Loucy (cell line): ENCODE results near the gene LRRC10.

Experiments
- H2AFZ ChIP-seq: fragments of 200-600 bp; sonication (generic); 2 replicates; pipeline ENCODE4 v1.6.0; 2016; ENCODE audit warnings: antibody characterized with exemption, mild to moderate bottlenecking, low read length, moderate library complexity
- H3F3A ChIP-seq: fragments of 200-600 bp; 2 replicates; pipeline ENCODE4 v1.6.0; 2016; ENCODE audit warnings: antibody characterized with exemption, low read depth, mild to moderate bottlenecking
- H3K27me3 ChIP-seq: fragments of 200-600 bp; sonication (generic); 2 replicates; pipeline ENCODE4 v1.6.1; 2014; ENCODE audit warnings: low read length, mild to moderate bottlenecking; ENCODE audit not compliant: insufficient read depth, poor library complexity, severe bottlenecking
- H3K36me3 ChIP-seq: fragments of 200-600 bp; sonication (generic); 2 replicates; pipeline ENCODE4 v1.6.1; 2016; ENCODE audit warnings: low read length; ENCODE audit not compliant: insufficient read depth
- H3K4me1 ChIP-seq: fragments of 200-600 bp; sonication (generic); 2 replicates; pipeline ENCODE4 v1.5.1; 2014; ENCODE audit warnings: low read length, mild to moderate bottlenecking; ENCODE audit not compliant: insufficient read depth, poor library complexity, severe bottlenecking
- H3K4me2 ChIP-seq: fragments of 200-600 bp; sonication (generic); 2 replicates; pipeline ENCODE4 v1.6.0; 2014; ENCODE audit warnings: antibody characterized with exemption, low read length, low read depth, mild to moderate bottlenecking; ENCODE audit not compliant: poor library complexity, severe bottlenecking
- H3K4me3 ChIP-seq: fragments of 200-600 bp; sonication (generic); 2 replicates; pipeline ENCODE4 v1.5.1; 2014; ENCODE audit warnings: low read length, mild to moderate bottlenecking, mixed read lengths; ENCODE audit not compliant: poor library complexity, severe bottlenecking
- H3K79me2 ChIP-seq: fragments of 200-600 bp; sonication (generic); 2 replicates; pipeline ENCODE4 v1.6.1; 2014; ENCODE audit warnings: low read length; ENCODE audit not compliant: insufficient read depth
- H3K9ac ChIP-seq: fragments of 200-600 bp; sonication (generic); 2 replicates; pipeline ENCODE4 v1.6.0; 2014; ENCODE audit warnings: mild to moderate bottlenecking, low read depth, low read length, moderate library complexity; ENCODE audit not compliant: poor library complexity, severe bottlenecking
- H3K9me2 ChIP-seq: fragments of 200-600 bp; sonication (generic); replicated peaks from 2 replicates; pipeline ENCODE4 v1.6.1; 2016; ENCODE audit warnings: low read depth, low read length, mixed read lengths
- H3K9me3 ChIP-seq: fragments of 200-600 bp; sonication (generic); 2 replicates; pipeline ENCODE4 v1.6.1; 2014; ENCODE audit warnings: mild to moderate bottlenecking, antibody characterized with exemption, low read length, low read depth; ENCODE audit not compliant: insufficient read depth
- H4K20me1 ChIP-seq: fragments of 200-600 bp; sonication (generic); 2 replicates; pipeline ENCODE4 v1.6.0; 2014; ENCODE audit warnings: antibody characterized with exemption, low read length, mild to moderate bottlenecking; ENCODE audit not compliant: insufficient read depth, poor library complexity, severe bottlenecking
- CTCF ChIP-seq: fragments of 200-600 bp; sonication (generic); conservative IDR thresholded peaks from 2 replicates; pipeline ENCODE4 v1.5.1; 2014; ENCODE audit warnings: mild to moderate bottlenecking, antibody characterized with exemption, low read length
- EZH2phosphoT487 ChIP-seq: fragments of 200-600 bp; IDR thresholded peaks from 2 replicates; pipeline ENCODE4 v1.6.1; 2018; ENCODE audit warnings: antibody characterized with exemption, mild to moderate bottlenecking, moderate library complexity, borderline replicate concordance

LRRC10 gene

GRCh38 chr12:69620077-69620476 lies 9.4 kb upstream of the LRRC10 start:
- no peaks in the 10 kb centered on the region for H3K9me3 ChIP-seq
- no peaks in the 10 kb centered on the region for H3K27me3 ChIP-seq
- no peak for TF ChIP-seq CTCF
- TF ChIP-seq EZH2phosphoT487 = no peak
- no peak overlapping the region for H3K9ac ChIP-seq
- H2AFZ ChIP-seq = no peak overlapping the region
- H3K79me2 ChIP-seq = no peaks in the 10 kb centered on the region
- no peaks in the 10 kb centered on the region for H3K9me2 ChIP-seq
- no peak overlapping the region for H3K4me3 ChIP-seq
- H3K4me1 ChIP-seq = no peaks in the 10 kb centered on the region
- H3K36me3 ChIP-seq = no peaks in the 10 kb centered on the region
- H4K20me1 ChIP-seq = no peaks in the 10 kb centered on the region
- no peaks in the 10 kb centered on the region for H3F3A ChIP-seq
- H3K4me2 ChIP-seq = no peak overlapping the region

DNA sequence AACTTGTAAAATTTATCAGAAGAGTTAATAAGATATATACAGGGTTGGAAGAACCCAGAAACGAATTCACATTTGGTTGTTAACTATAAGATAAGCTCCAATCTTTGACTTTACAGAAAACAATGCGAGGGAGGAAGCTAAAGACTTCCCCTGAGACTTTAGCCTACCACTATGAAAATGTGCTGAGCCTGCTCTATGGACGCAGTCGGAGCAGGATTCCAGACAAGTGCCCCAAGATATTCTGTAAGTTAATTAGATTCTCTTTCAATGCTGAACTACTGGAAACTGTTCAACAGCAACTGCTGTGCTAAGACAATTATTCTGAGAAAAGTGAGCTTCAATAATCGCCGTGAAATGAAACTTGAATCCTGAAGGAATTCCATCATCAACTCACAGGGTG lies 8.3 kb upstream of the LRRC10 start:
- Histone ChIP-seq H3F3A (no peaks in the 10 kb centered on the region), H3K27me3 (no peaks in the 10 kb centered on the region), H3K4me3 (no peak overlapping the region), H3K9me3 (no peaks in the 10 kb centered on the region), H3K79me2 (no peaks in the 10 kb centered on the region), H3K4me2 (no peak overlapping the region), H3K9ac (no peak overlapping the region), H3K4me1 (no peaks in the 10 kb centered on the region), H3K9me2 (no peaks in the 10 kb centered on the region), H4K20me1 (no peaks in the 10 kb centered on the region), H3K36me3 (no peaks in the 10 kb centered on the region), H2AFZ (no peak overlapping the region)
- TF ChIP-seq EZH2phosphoT487 (no peak), CTCF (no peak)

- H3K4me3 ChIP-seq = no peak overlapping the region
- no peaks in the 10 kb centered on the region for H3K9me3 ChIP-seq
- no peaks in the 10 kb centered on the region for H3K36me3 ChIP-seq
- no peaks in the 10 kb centered on the region for H3K27me3 ChIP-seq
- no peaks in the 10 kb centered on the region for H4K20me1 ChIP-seq
- no peak overlapping the region for H2AFZ ChIP-seq
- H3K9me2 ChIP-seq = no peaks in the 10 kb centered on the region
- H3K4me2 ChIP-seq = no peak overlapping the region
- no peaks in the 10 kb centered on the region for H3K79me2 ChIP-seq
- H3K9ac ChIP-seq = no peak overlapping the region
- TF ChIP-seq CTCF = no peak
- no peak for TF ChIP-seq EZH2phosphoT487
- no peaks in the 10 kb centered on the region for H3K4me1 ChIP-seq
- H3F3A ChIP-seq = no peaks in the 10 kb centered on the region
Observed at GRCh38 chr12:69616025-69616424, 5.3 kb upstream of the LRRC10 start.
